ENCODE measurements around the gene HAVCR1.
"Not testable (repeated sequence)": the region's sequence is repeated elsewhere in the genome, so short reads cannot be mapped to it uniquely, and the experiment has no call there.

The HAVCR1 gene

GRCh38 chr5:157014143-157014542, 44.8 kb downstream of the HAVCR1 start:
- not testable (repeated sequence) for H3K4me1 ChIP-seq (ENCODE audit: insufficient read depth, low read length); H3K36me3 ChIP-seq (ENCODE audit: insufficient read depth, low read length); H3K9me3 ChIP-seq (ENCODE audit: low read length); H3K4me3 ChIP-seq (ENCODE audit: low read length); H3K27me3 ChIP-seq (ENCODE audit: insufficient read depth, low read length); H2AFZ ChIP-seq (ENCODE audit: low read depth, low read length)

GRCh38 chr5:157006262-157006661, 52.7 kb downstream of the HAVCR1 start:
- Histone ChIP-seq H3K27me3 (ENCODE audit: insufficient read depth, low read length) (no peaks in the 10 kb centered on the region), H3K4me1 (ENCODE audit: insufficient read depth, low read length) (no peaks in the 10 kb centered on the region), H3K36me3 (ENCODE audit: insufficient read depth, low read length) (no peaks in the 10 kb centered on the region), H3K4me3 (ENCODE audit: low read length) (no peak overlapping the region), H2AFZ (ENCODE audit: low read depth, low read length) (no peak overlapping the region), H3K9me3 (ENCODE audit: low read length) (no peaks in the 10 kb centered on the region)

DNA sequence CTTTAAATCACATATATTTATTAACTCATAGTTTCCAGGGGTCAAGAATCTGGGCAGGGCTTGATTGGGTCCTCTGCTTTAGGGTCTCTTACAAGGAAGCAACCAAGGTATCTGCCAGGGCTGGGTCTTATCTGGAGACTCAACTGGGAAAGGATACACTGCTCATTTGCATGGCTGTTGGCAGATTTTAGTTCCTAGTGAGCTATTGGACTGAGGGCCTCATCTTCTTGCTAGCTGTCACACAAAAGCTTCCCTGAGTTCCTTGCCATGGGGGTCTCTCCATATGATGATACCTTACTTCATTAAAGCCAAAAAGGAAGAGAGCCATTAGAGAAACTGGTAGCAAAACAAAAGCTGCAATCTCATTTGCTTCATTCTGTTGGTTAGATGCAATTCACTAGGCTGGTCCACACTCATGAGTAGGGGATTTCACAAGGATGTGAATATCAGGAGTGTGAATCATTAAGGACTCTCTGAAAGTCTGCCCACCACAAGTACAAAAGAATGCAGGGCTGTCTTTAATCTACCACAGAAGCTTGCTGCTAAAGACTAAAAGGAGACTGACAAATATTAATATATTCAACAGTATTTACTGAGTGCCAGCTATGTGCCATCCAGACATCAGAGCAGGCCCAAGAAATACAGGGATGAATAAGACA, 53.9 kb downstream of the HAVCR1 start:
- H3K4me1 ChIP-seq (ENCODE audit: insufficient read depth, low read length) = no peaks in the 10 kb centered on the region
- no peaks in the 10 kb centered on the region for H3K27me3 ChIP-seq (ENCODE audit: insufficient read depth, low read length)
- H3K9me3 ChIP-seq (ENCODE audit: low read length) = no peaks in the 10 kb centered on the region
- no peak overlapping the region for H3K4me3 ChIP-seq (ENCODE audit: low read length)
- H2AFZ ChIP-seq (ENCODE audit: low read depth, low read length) = no peak overlapping the region
- H3K36me3 ChIP-seq (ENCODE audit: insufficient read depth, low read length) = no peaks in the 10 kb centered on the region

DNA sequence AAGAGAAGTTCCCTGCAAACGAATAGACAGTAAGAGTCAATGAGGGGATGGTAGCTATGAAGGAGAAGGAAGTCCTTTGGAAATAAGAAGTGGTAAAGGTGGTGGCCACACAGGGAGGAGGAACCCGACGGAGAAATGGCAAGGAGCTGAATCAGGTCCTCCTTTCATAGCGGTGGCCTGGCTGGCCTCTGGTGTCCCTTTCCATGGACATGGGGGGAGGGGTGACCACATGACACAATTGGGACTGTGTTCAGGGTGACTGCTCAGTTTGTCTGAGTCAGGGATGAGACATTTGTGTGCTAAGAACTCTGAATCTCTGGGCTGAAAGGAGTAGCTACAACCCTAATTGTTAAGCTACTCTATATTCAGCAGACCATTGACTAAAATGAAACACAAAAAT, 67.2 kb downstream of the HAVCR1 start:
- H3K27me3 ChIP-seq (ENCODE audit: insufficient read depth, low read length) = no peaks in the 10 kb centered on the region
- no peaks in the 10 kb centered on the region for H3K4me1 ChIP-seq (ENCODE audit: insufficient read depth, low read length)
- no peak overlapping the region for H3K4me3 ChIP-seq (ENCODE audit: low read length)
- no peaks in the 10 kb centered on the region for H3K9me3 ChIP-seq (ENCODE audit: low read length)
- H2AFZ ChIP-seq (ENCODE audit: low read depth, low read length) = no peak overlapping the region
- no peaks in the 10 kb centered on the region for H3K36me3 ChIP-seq (ENCODE audit: insufficient read depth, low read length)

DNA sequence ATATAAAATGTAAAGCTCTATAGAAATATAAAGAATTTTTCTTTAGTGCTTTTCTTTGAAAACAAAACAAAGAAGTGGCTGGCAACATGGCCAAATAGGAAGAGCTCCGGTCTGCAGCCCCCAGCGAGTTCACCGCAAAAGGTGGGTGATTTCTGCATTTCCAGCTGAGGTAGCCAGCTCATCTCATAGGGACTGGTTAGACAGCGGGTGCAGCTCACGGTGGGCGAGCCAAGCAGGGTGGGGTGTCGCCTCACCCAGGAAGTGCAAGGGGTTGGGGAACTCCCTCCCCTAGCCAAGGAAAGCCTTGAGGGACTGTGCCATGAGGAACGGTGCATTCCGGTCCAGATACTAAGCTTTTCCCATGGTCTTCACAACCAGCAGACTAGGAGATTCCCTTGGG, 74.9 kb downstream of the HAVCR1 start:
- no peaks in the 10 kb centered on the region for H3K27me3 ChIP-seq (ENCODE audit: insufficient read depth, low read length)
- H3K4me3 ChIP-seq (ENCODE audit: low read length) = no peak overlapping the region

DNA sequence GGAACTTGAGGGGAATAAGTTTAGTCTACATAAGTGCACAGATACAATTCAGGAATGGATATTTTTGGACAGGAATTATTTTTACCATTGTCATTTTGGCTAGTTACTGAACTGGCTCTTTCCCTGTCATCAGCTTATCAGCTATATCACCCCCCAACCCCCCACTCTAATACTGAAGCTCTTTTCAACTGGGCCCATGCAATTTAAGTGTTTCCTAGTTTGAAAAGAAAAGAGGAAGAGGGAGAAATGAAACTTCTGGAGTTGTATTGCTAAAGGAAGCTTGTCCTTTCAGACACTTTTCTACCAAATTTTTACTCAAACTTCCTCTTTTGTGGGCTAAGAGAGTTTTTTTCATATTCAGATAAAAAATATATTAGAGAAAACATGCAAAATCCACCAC, 77.4 kb downstream of the HAVCR1 start:
- H2AFZ ChIP-seq (ENCODE audit: low read depth, low read length) = no peak overlapping the region
- no peak overlapping the region for H3K4me3 ChIP-seq (ENCODE audit: low read length)
- H3K4me1 ChIP-seq (ENCODE audit: insufficient read depth, low read length) = no peaks in the 10 kb centered on the region
- H3K36me3 ChIP-seq (ENCODE audit: insufficient read depth, low read length) = no peaks in the 10 kb centered on the region
- H3K9me3 ChIP-seq (ENCODE audit: low read length) = no peaks in the 10 kb centered on the region
- H3K27me3 ChIP-seq (ENCODE audit: insufficient read depth, low read length) = no peaks in the 10 kb centered on the region

More for the DNA sequence above, 74.9 kb downstream of the HAVCR1 start:
- Histone ChIP-seq H3K36me3 (ENCODE audit: insufficient read depth, low read length) (no peaks in the 10 kb centered on the region), H3K4me1 (ENCODE audit: insufficient read depth, low read length) (no peaks in the 10 kb centered on the region), H3K9me3 (ENCODE audit: low read length) (no peaks in the 10 kb centered on the region), H2AFZ (ENCODE audit: low read depth, low read length) (no peak overlapping the region)
